AG04450 (cell line): ENCODE data around the gene CHPF. TPM values are rescaled to one million over a fixed set of nuclear protein-coding genes. Genes with fewer than 3 reads are reported as not detected.
A peak's percentile ranks its signal among the peaks of the same experiment; 100 is the strongest.

Source experiments
- CTCF ChIA-PET: fragments of 300-600, 350-600 bp; formaldehyde crosslinking; extraction: SDS; loops from one replicate; lab custom pipeline; 2022; ENCODE audit warnings: antibody characterized with exemption, inconsistent platforms; lab: Charles Lee
- POLR2A ChIA-PET: fragments of 350-600 bp; formaldehyde crosslinking; extraction: SDS; loops from one replicate; lab custom pipeline; 2021; ENCODE audit warnings: antibody characterized with exemption, inconsistent platforms; lab: Yijun Ruan, JAX
- DNase-seq: peaks from one replicate; pipeline ENCODE4 v3.0.0-alpha.2; 2011; ENCODE audit warnings: low read depth, low spot score
- H3K27ac ChIP-seq: one replicate; pipeline ENCODE4 v1.5.1; 2012; ENCODE audit warnings: low read depth, low read length, control low read depth
- H3K27me3 ChIP-seq: one replicate; pipeline ENCODE4 v1.6.0; 2012; ENCODE audit warnings: low read length; ENCODE audit not compliant: control insufficient read depth, insufficient read depth
- H3K4me3 ChIP-seq: 2 replicates; pipeline ENCODE4 v1.5.1; 2011; ENCODE audit warnings: mild to moderate bottlenecking, low read depth, low read length, control low read depth
- H3K9me3 ChIP-seq: 2 replicates; pipeline ENCODE4 v1.5.1; 2012; ENCODE audit warnings: low read length; ENCODE audit not compliant: control insufficient read depth, insufficient read depth
- CTCF ChIP-seq: IDR thresholded peaks from 2 replicates; pipeline ENCODE4 v1.5.1; 2011; ENCODE audit warnings: low read depth, low read length, control low read depth, inconsistent platforms
- polyA plus RNA-seq: library from polyadenylated mRNA; depleted of rRNA; stranded (reverse); fragments of >200 nt; gene quantifications from 2 replicates; pipeline ENCODE4 v1.2.3, GENCODE V29; 2011

The CHPF gene
- polyA plus RNA-seq, 1 experiment: 24.4 TPM

DNA sequence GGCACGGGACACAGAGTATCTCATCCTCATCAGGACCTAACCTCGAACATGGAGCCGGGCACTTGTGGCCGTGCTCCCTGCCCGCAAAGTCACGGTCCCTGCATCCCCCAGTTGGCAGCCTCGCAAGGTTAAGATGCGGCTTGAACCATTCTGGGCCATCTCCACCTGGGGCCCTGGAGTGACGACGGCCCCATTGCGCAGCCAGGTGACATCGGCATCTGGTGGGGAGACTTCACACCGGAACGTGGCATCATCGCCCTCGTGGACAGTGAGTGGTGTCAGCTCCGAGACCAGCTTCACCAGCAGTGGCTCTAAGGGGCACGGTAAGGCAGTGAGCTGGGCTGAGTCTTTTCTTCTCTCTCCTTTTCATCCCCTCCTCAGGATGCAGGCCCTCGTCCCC is 12.8 kb upstream of the CHPF start:
- no peak overlapping the region for H3K4me3 ChIP-seq
- ChIA-PET CTCF (no interaction called here), POLR2A (no interaction called here)
- no peak for TF ChIP-seq CTCF
- peaks cover 4% of the 10 kb centered on the region; the same call in 1 of the 2 replicates for H3K9me3 ChIP-seq
- no peak for DNase-seq
- H3K27ac ChIP-seq: no peak overlapping the region
- peaks cover 9% of the 10 kb centered on the region for H3K27me3 ChIP-seq

- CTCF ChIA-PET: no interaction called here
- no peak for DNase-seq
- no peak overlapping the region for H3K27ac ChIP-seq
- no peak for TF ChIP-seq CTCF
- peaks cover 4% of the 10 kb centered on the region; the same call in 1 of the 2 replicates for H3K9me3 ChIP-seq
- H3K4me3 ChIP-seq: no peak overlapping the region
- peaks cover 9% of the 10 kb centered on the region for H3K27me3 ChIP-seq
- POLR2A ChIA-PET: no interaction called here
Measured at GRCh38 chr2:219555956-219556355, 12.3 kb upstream of the CHPF start.

GRCh38 chr2:219554350-219554749 is 10.7 kb upstream of the CHPF start:
- no peak for DNase-seq
- ChIA-PET POLR2A (no interaction called here), CTCF (interaction anchor here (0.7 kb wide), 1 partner anchor 136 kb away, joined by 3 read pairs; no protein-coding TSS in a partner anchor)
- H3K27me3 ChIP-seq: peaks cover 9% of the 10 kb centered on the region
- TF ChIP-seq CTCF: no peak
- no peak overlapping the region for H3K4me3 ChIP-seq
- H3K27ac ChIP-seq: no peak overlapping the region
- peaks cover 3% of the 10 kb centered on the region; the same call in 1 of the 2 replicates for H3K9me3 ChIP-seq

DNA sequence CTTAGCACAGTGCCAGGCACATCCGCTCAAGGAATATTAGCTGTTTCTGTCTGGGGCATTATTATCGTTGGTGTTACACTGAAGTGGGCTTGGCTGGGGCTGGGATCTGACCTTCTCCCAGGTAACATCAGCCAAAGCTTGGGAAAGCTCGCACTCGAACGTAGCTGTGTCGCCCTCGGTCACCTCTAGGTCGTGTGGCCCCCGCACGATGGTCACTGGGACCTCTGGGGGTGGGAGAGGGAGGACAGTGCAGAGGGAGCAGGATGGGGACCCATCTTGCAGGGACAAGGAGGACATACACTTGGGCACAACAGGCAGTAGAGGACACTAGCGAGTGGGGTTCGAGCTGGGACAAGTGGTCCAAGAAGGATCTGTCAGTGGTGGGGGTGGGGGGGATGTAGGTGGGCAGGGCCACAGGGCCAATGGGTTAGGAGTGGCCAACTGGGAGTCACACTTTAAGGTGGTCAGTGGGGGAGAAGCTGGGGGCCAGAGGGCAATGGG is 9.9 kb upstream of the CHPF start:
- H3K4me3 ChIP-seq: no peak overlapping the region
- ChIA-PET CTCF (interaction anchor here (1.6 kb wide), 1 partner anchor 12 kb away, joined by 5 read pairs; no protein-coding TSS in a partner anchor), POLR2A (interaction anchor here (0.5 kb wide), 1 partner anchor 16 kb away, joined by 8 read pairs; no protein-coding TSS in a partner anchor)
- TF ChIP-seq CTCF: no peak
- no peaks in the 10 kb centered on the region; the same call in 1 of the 2 replicates for H3K9me3 ChIP-seq
- DNase-seq: no peak
- no peak overlapping the region for H3K27ac ChIP-seq
- peaks cover 9% of the 10 kb centered on the region for H3K27me3 ChIP-seq

DNA sequence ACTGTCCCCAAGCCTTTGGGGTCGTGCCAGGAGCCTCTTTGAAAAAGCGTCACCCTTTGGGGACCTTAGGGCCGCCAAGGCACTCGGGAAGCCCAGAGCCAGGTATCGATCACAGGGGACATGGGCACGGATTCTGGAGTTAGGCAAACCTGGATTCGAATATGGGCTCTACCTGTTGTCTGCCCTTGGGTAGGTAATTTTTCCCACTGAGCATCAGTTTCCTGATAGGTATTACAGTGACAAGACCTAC is 9.5 kb upstream of the CHPF start:
- TF ChIP-seq CTCF: no peak
- ChIA-PET CTCF (interaction anchor here (1.6 kb wide), 2 partner anchors 12 to 151 kb away, joined by 4 to 5 read pairs; no protein-coding TSS in a partner anchor), POLR2A (interaction anchor here (1.1 to 1.6 kb wide), 3 partner anchors 8 to 9 kb away, joined by 3 to 7 read pairs (median 4); partner anchors contain the start of genes CHPF and TMEM198)
- Histone ChIP-seq H3K27me3 (peaks cover 8% of the 10 kb centered on the region), H3K9me3 (no peaks in the 10 kb centered on the region; the same call in 1 of the 2 replicates), H3K4me3 (peak overlapping the region; percentile 69), H3K27ac (no peak overlapping the region)
- DNase-seq: no peak
